Smooth muscle cell (in vitro differentiated cells): ENCODE measurements around the gene OLFML2B. TPM values are rescaled to one million over a fixed set of nuclear protein-coding genes. Genes with fewer than 3 reads are reported as not detected.

ENCODE experiments used
- DNase-seq: peaks from one replicate; lab custom pipeline; 2025; ENCODE audit not compliant: unreplicated experiment; lab: John Stamatoyannopoulos, UW
- H2AFZ ChIP-seq: fragments of 200-600 bp; sonication (generic); 2 replicates; pipeline ENCODE4 v1.6.0; 2016; ENCODE audit warnings: antibody characterized with exemption, low read depth, mild to moderate bottlenecking
- H3F3A ChIP-seq: fragments of 200-600 bp; sonication (generic); 2 replicates; pipeline ENCODE4 v1.6.0; 2017; ENCODE audit warnings: antibody characterized with exemption, low read depth
- H3K27ac ChIP-seq: fragments of 200-600 bp; sonication (generic); 2 replicates; pipeline ENCODE4 v1.5.1; 2016; ENCODE audit warnings: low read depth, mild to moderate bottlenecking
- H3K27me3 ChIP-seq: fragments of 200-600 bp; sonication (generic); 2 replicates; pipeline ENCODE4 v1.6.1; 2016; ENCODE audit warnings: low read depth, mild to moderate bottlenecking
- H3K36me3 ChIP-seq: fragments of 200-600 bp; sonication (generic); 2 replicates; pipeline ENCODE4 v1.5.1; 2016; ENCODE audit warnings: low read depth
- H3K4me1 ChIP-seq: fragments of 200-600 bp; sonication (generic); 2 replicates; pipeline ENCODE4 v1.5.1; 2016; ENCODE audit warnings: low read depth
- H3K4me2 ChIP-seq: fragments of 200-600 bp; sonication (generic); 2 replicates; pipeline ENCODE4 v1.6.0; 2016; ENCODE audit warnings: mild to moderate bottlenecking
- H3K4me3 ChIP-seq: fragments of 200-600 bp; sonication (generic); 2 replicates; pipeline ENCODE4 v1.5.1; 2016; ENCODE audit warnings: mild to moderate bottlenecking
- H3K79me2 ChIP-seq: fragments of 200-600 bp; sonication (generic); 2 replicates; pipeline ENCODE4 v1.6.0; 2016; ENCODE audit warnings: low read depth, mild to moderate bottlenecking
- H3K9ac ChIP-seq: fragments of 200-600 bp; sonication (generic); 2 replicates; pipeline ENCODE4 v1.6.0; 2016; ENCODE audit warnings: low read depth
- H3K9me3 ChIP-seq: fragments of 200-600 bp; sonication (generic); replicated peaks from 2 replicates; pipeline ENCODE4 v1.5.1; 2016; ENCODE audit warnings: low read depth
- H4K20me1 ChIP-seq: fragments of 200-600 bp; sonication (generic); 2 replicates; pipeline ENCODE4 v1.6.0; 2016; ENCODE audit warnings: low read depth
- CTCF ChIP-seq: fragments of 200-600 bp; sonication (generic); IDR thresholded peaks from 2 replicates; pipeline ENCODE4 v1.5.1; 2017; ENCODE audit warnings: borderline replicate concordance, mild to moderate bottlenecking, antibody characterized with exemption; ENCODE audit not compliant: insufficient read depth, poor library complexity, severe bottlenecking
- WGBS: methylation state at CpG from one replicate; pipeline ENCODE4 v1.1.7; 2016; ENCODE audit warnings: low lambda C conversion rate; 5-methylcytosine and 5-hydroxymethylcytosine counted together
- polyA plus RNA-seq: library from polyadenylated mRNA; unstranded; fragments of >200 nt; fragmentation: Nextera tagmentation; extraction: Ambion mirVana; gene quantifications from 2 replicates; pipeline ENCODE4 v1.2.1, GENCODE V29; 2016
- total RNA-seq: library from RNA; depleted of rRNA; stranded (reverse); fragments of >200 nt; gene quantifications from 2 replicates; pipeline ENCODE4 v1.2.3, GENCODE V29; 2014

OLFML2B gene
- total and polyA plus RNA-seq, 2 experiments from 2014 or later: 5.9 to 9.7 TPM

- Histone ChIP-seq H2AFZ (no peak overlapping the region), H3K27ac (peak overlapping the region; percentile 46), H3F3A (no peaks in the 10 kb centered on the region), H3K27me3 (no peaks in the 10 kb centered on the region), H4K20me1 (no peaks in the 10 kb centered on the region), H3K36me3 (no peaks in the 10 kb centered on the region), H3K4me3 (no peak overlapping the region), H3K4me1 (no peaks in the 10 kb centered on the region), H3K4me2 (peak overlapping the region; percentile 18), H3K9ac (peak overlapping the region; percentile 40), H3K79me2 (no peaks in the 10 kb centered on the region), H3K9me3 (no peaks in the 10 kb centered on the region)
- no peak for TF ChIP-seq CTCF
- no peak for DNase-seq
Observed at GRCh38 chr1:161954466-161954865, 69.2 kb downstream of the OLFML2B start.

GRCh38 chr1:161954050-161954449 is 69.6 kb downstream of the OLFML2B start:
- Histone ChIP-seq H3K9me3 (no peaks in the 10 kb centered on the region), H3K79me2 (no peaks in the 10 kb centered on the region), H3K9ac (peak overlapping the region; percentile 0), H3K4me2 (peak overlapping the region; percentile 18), H3K27ac (peak overlapping the region; percentile 46), H4K20me1 (no peaks in the 10 kb centered on the region), H3K4me3 (no peak overlapping the region), H3F3A (no peaks in the 10 kb centered on the region), H3K4me1 (no peaks in the 10 kb centered on the region), H3K36me3 (no peaks in the 10 kb centered on the region), H3K27me3 (no peaks in the 10 kb centered on the region), H2AFZ (no peak overlapping the region)
- TF ChIP-seq CTCF: no peak
- no peak for DNase-seq
- 77% methylated on average over 2 of the region's 2 CpGs for WGBS

- no peaks in the 10 kb centered on the region for H3K27me3 ChIP-seq
- TF ChIP-seq CTCF: no peak
- H3K4me1 ChIP-seq: no peaks in the 10 kb centered on the region
- no peaks in the 10 kb centered on the region for H3K9me3 ChIP-seq
- no peaks in the 10 kb centered on the region for H3K79me2 ChIP-seq
- no peaks in the 10 kb centered on the region for H4K20me1 ChIP-seq
- H3K4me2 ChIP-seq: no peak overlapping the region
- no peaks in the 10 kb centered on the region for H3K36me3 ChIP-seq
- 74% methylated on average over 5 of the region's 5 CpGs for WGBS
- H3K27ac ChIP-seq: peak overlapping the region; percentile 46
- DNase-seq: no peak
- no peak overlapping the region for H2AFZ ChIP-seq
- H3K4me3 ChIP-seq: no peak overlapping the region
- no peak overlapping the region for H3K9ac ChIP-seq
- H3F3A ChIP-seq: no peaks in the 10 kb centered on the region
Observed at GRCh38 chr1:161953256-161953920, 70.3 kb downstream of the OLFML2B start.

GRCh38 chr1:161952607-161953172 is 71.0 kb downstream of the OLFML2B start:
- Histone ChIP-seq H3K4me1 (no peaks in the 10 kb centered on the region), H3K27me3 (no peaks in the 10 kb centered on the region), H3K27ac (no peak overlapping the region), H3K9me3 (no peaks in the 10 kb centered on the region), H3K79me2 (no peaks in the 10 kb centered on the region), H3K9ac (no peak overlapping the region), H2AFZ (no peak overlapping the region), H3K4me3 (no peak overlapping the region), H3K4me2 (no peak overlapping the region), H3F3A (no peaks in the 10 kb centered on the region), H3K36me3 (no peaks in the 10 kb centered on the region), H4K20me1 (no peaks in the 10 kb centered on the region)
- DNase-seq: no peak
- WGBS: 84% methylated on average over 3 of the region's 3 CpGs
- no peak for TF ChIP-seq CTCF
